T-cell (primary cell): ENCODE measurements around the gene TENT4B. TPM values are rescaled to one million over a fixed set of nuclear protein-coding genes. Genes with fewer than 3 reads are reported as not detected.

Source experiments
- ATAC-seq, 4 experiments: fragments of 200-7000 bp in 3 of 4; fragments of 150-1000 bp in 1 of 4; cut with Tn5 transposase; replicated peaks in 1 of 4; 1 replicate in 3 of 4; 2 replicates in 1 of 4; pipeline ENCODE4 v1.10.0; 2021; ENCODE audit warnings: moderate library complexity in 3 of 4, mild to moderate bottlenecking in 2 of 4, moderate number of reproducible peaks in 1 of 4
- CTCF ChIA-PET, 2 donors: fragments of 300-600 bp; sonication (Branson Sonifier 250); formaldehyde crosslinking; loops; one replicate each; lab custom pipeline; 2022; ENCODE audit warnings: antibody characterized with exemption in 2 of 2; lab: Charles Lee
- POLR2A ChIA-PET, 2 donors: fragments of 300-600 bp; sonication (Branson Sonifier 250); formaldehyde crosslinking; loops; one replicate each; lab custom pipeline; 2022; ENCODE audit warnings: antibody characterized with exemption in 2 of 2; lab: Charles Lee
- DNase-seq, 35 experiments: peaks; one replicate each; pipeline versions ENCODE4 v3.0.0 to v3.0.0-alpha.2; 2013 to 2023
- H3K27ac ChIP-seq: one replicate; pipeline ENCODE4 v1.5.1; 2013; ENCODE audit warnings: low read length
- H3K27me3 ChIP-seq, 2 experiments: replicated peaks in 1 of 2; 1 replicate in 1 of 2; 2 replicates in 1 of 2; pipeline versions ENCODE4 v1.6.1 to v1.7.0; 2013; ENCODE audit warnings: low read length in 1 of 2, mixed read lengths in 1 of 2; ENCODE audit not compliant: control insufficient read depth in 2 of 2, insufficient read depth in 2 of 2; ENCODE audit errors: extremely low read depth in 1 of 2
- H3K36me3 ChIP-seq, 2 donors: 1 replicate in 1 of 2; 2 replicates in 1 of 2; pipeline versions ENCODE4 v1.6.1 to v1.7.0; 2013; ENCODE audit warnings: low read length in 1 of 2; ENCODE audit not compliant: control insufficient read depth in 2 of 2, insufficient read depth in 1 of 2; ENCODE audit errors: extremely low read depth in 1 of 2
- H3K4me1 ChIP-seq, 2 experiments: 1 replicate in 1 of 2; 2 replicates in 1 of 2; pipeline versions ENCODE4 v1.6.1 to v1.7.0; 2013; ENCODE audit warnings: low read length in 2 of 2, mixed read lengths in 1 of 2; ENCODE audit not compliant: insufficient read depth in 2 of 2, control insufficient read depth in 1 of 2; ENCODE audit errors: extremely low read depth in 1 of 2
- H3K4me3 ChIP-seq, 2 donors: 1 replicate in 1 of 2; 2 replicates in 1 of 2; pipeline versions ENCODE4 v1.5.1 to v1.7.0; 2013; ENCODE audit warnings: mild to moderate bottlenecking in 2 of 2, low read length in 1 of 2, moderate library complexity in 1 of 2; ENCODE audit not compliant: control insufficient read depth in 1 of 2; ENCODE audit errors: extremely low read depth in 1 of 2
- H3K9me3 ChIP-seq: 2 replicates; pipeline ENCODE4 v1.7.0; 2013
- H3K27ac Mint-ChIP-seq, 2 donors: one replicate each; pipeline ENCODE4 v1.8.0; 2020 to 2021; ENCODE audit warnings: mild to moderate bottlenecking in 2 of 2, mixed read lengths in 2 of 2
- H3K27me3 Mint-ChIP-seq, 2 donors: one replicate each; pipeline ENCODE4 v1.8.0; 2021 to 2022; ENCODE audit warnings: mixed read lengths in 2 of 2
- H3K36me3 Mint-ChIP-seq: one replicate; pipeline ENCODE4 v1.8.0; 2021; ENCODE audit warnings: mixed read lengths
- H3K4me1 Mint-ChIP-seq, 3 donors: one replicate each; pipeline ENCODE4 v1.8.0; 2020 to 2022; ENCODE audit warnings: mixed read lengths in 3 of 3, mild to moderate bottlenecking in 1 of 3
- H3K4me3 Mint-ChIP-seq, 3 donors: one replicate each; pipeline ENCODE4 v1.8.0; 2020 to 2022; ENCODE audit warnings: mild to moderate bottlenecking in 3 of 3, mixed read lengths in 3 of 3, moderate library complexity in 3 of 3
- H3K9me3 Mint-ChIP-seq, 3 donors: one replicate each; pipeline ENCODE4 v1.8.0; 2020 to 2022; ENCODE audit warnings: mixed read lengths in 3 of 3
- WGBS: methylation state at CpG from one replicate; pipeline ENCODE4 v1.1.5; 2013; ENCODE audit warnings: missing lambda C conversion rate; ENCODE audit not compliant: insufficient coverage; 5-methylcytosine and 5-hydroxymethylcytosine counted together
- total RNA-seq, 35 experiments: library from RNA in 6 of 35; stranded (reverse) in 6 of 35; fragments of 120-200 nt in 1 of 35; gene quantifications; one replicate each; pipeline versions ENCODE4 v1.2.1 to v1.2.4 and lab custom pipeline; 2013 to 2026

The TENT4B gene
- total RNA-seq (10 to 100 TPM; 20.2 to 31.9 (median 20.9) TPM), total RNA-seq (lab: John Stamatoyannopoulos, UW) (36.3 to 118 (median 60.2) reads per million in 29 experiments)
- total RNA-seq (2013) = 17.4 TPM

DNA sequence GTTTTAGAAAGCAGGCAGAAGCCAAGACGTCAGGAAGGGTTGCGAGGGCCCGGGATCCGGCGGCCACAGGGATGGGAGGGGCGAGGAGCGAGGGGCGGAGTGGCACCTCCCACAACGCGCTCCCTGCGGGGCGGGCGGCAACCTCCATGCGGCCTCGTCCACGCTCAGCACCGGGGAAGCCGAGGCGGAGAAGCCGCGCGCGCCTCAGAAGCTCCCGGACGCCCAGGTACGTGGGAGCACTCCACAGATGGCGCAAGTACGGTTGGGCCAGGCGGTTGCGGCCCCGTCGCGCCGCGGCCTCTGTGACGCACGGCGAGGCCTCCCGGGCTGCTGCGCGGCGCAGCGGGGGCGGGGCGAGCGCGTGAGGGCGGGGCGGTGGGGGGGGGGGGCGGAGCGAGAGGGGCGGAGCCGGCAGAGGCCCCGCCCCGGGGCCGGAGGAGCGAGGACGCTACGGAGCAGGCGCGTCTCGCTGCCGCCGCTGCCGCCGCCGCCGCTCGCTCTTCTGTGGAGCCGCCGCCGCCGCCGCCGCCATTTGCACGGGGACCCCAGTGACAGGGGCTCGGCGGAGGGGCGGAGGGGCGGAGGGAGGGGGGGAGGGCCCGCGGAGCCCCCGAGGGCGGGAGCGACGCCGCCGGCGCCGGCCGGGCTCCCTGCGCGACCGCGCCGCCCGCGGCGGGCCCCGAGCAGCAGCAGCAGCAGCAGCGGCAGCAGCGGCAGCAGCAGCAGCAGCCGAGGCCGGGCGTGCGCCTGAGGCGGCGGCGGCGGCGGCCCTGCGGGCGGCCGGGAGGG, at the start of gene TENT4B:
TENT4B (plus strand) TSS at position 500 of the 789 bp plus-strand sequence. CDS start 316 bp downstream, outside the sequence.
- Mint-ChIP-seq H3K27ac (peak within 1 kb of the TSS; percentile 98 to 99), H3K9me3 (no peaks in the 10 kb centered on the region), H3K27me3 (no peaks in the 10 kb centered on the region), H3K4me3 (peak within 1 kb of the TSS; percentile 87 to 92 (median 90)), H3K4me1 (peaks cover 36 to 43% (median 39%) of the 10 kb centered on the region in 3 donors), H3K36me3 (peaks cover 3% of the 10 kb centered on the region)
- Histone ChIP-seq H3K9me3 (no peaks in the 10 kb centered on the region), H3K4me1 (peaks cover 21 to 36% of the 10 kb centered on the region in 2 experiments), H3K36me3 (no peaks in the 10 kb centered on the region), H3K27me3 (no peaks in the 10 kb centered on the region), H3K27ac (peak within 1 kb of the TSS; percentile 85), H3K4me3 (peak within 1 kb of the TSS; percentile 66 to 98)
- ChIA-PET CTCF (interaction anchor here (0.7 to 1.6 kb wide), 4 partner anchors 44 to 128 kb away, joined by 3 to 9 read pairs (median 4); partner anchors contain the start of genes CNEP1R1 (in 1 of the 2) and HEATR3 (in 1 of the 2)), POLR2A (interaction anchor here (0.6 to 1.0 kb wide), 2 partner anchors 81 to 593 kb away, joined by 3 to 4 read pairs; no protein-coding TSS in a partner anchor)
- WGBS = under 1% methylated on average over 58 of the region's 114 CpGs
- ATAC-seq (peak; percentile 80 to 84 (median 81)), DNase-seq (peak; percentile 79 to 95 (median 87))

DNA sequence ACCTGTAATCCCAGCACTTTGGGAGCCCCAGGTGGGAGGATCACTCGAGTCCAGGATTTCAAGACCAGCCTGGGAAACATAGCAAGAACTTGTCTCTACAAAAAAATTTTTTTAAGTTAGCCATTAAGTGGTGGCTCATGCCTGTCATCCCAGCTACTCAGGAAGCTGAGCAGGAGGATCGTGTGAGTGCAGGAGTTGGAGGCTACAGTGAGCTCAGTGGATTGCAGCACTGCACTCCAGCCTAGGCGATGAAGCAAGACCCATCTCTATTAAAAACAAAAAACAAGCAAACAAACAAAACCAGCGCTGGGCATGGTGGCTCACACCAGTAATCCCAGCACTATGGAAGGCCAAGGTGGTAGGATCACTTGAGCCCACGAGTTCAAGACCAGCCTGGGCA, 49.3 kb upstream of the TENT4B start:
- no peak for DNase-seq
- H3K27ac Mint-ChIP-seq = no peak overlapping the region
- H3K27me3 ChIP-seq = no peaks in the 10 kb centered on the region
- no peak for ATAC-seq
- peaks cover 5 to 56% of the 10 kb centered on the region in 2 donors for H3K36me3 ChIP-seq
- no peaks in the 10 kb centered on the region for H3K27me3 Mint-ChIP-seq
- H3K4me1 Mint-ChIP-seq = no peaks in the 10 kb centered on the region
- H3K4me3 Mint-ChIP-seq = no peak overlapping the region
- no peaks in the 10 kb centered on the region for H3K4me1 ChIP-seq
- no peak overlapping the region for H3K4me3 ChIP-seq
- H3K9me3 ChIP-seq = no peaks in the 10 kb centered on the region
- 100% methylated on average over 2 of the region's 5 CpGs for WGBS
- H3K27ac ChIP-seq = no peak overlapping the region
- ChIA-PET POLR2A (interaction anchor here in 1 of 2 donors (0.6 kb wide), 2 partner anchors 12 to 48 kb away, joined by 3 to 7 read pairs; no protein-coding TSS in a partner anchor), CTCF (no interaction called here)
- no peaks in the 10 kb centered on the region for H3K9me3 Mint-ChIP-seq
- H3K36me3 Mint-ChIP-seq = peaks cover 47% of the 10 kb centered on the region

DNA sequence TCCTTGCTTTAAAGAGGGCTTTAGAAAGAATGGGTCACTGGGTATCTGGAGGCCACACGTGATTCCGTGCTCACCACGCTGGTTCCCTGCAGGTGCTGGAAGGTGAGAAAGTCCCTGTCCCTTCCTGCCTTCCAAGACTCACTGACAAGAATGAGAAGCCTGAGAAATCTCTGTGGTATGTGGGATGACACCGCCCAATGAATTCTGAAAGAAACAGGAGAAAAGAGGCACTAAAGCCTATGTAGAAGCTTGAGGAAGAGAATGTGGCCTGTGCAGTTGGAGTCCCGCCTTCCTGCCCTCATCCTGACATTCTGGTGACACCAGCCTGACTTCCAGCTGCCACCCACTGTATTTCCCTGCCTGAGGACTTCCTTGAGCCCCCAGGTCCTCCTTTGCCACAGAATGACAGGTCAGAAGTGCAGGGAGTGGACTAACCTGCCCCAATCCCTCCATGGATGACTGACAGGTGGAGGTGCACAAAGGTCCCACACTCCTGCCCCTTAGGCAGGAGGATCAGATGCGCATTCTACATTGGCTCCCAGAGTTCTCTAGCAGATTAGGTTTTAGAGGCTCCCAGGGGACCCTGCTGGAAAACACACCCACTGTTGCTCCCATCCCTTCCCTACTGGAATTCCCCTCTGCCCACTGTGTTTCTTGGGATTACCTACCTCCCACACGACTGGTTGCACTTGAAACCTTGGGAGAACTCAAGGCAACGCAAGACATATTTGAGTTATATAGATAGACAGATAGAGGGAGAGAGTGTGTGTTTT, 38.6 kb upstream of the TENT4B start:
- ChIA-PET CTCF (no interaction called here), POLR2A (no interaction called here)
- Mint-ChIP-seq H3K27me3 (peaks cover 0 to 2% of the 10 kb centered on the region in 2 donors), H3K4me1 (peaks cover 0 to 9% (median 0%) of the 10 kb centered on the region in 3 donors), H3K36me3 (no peaks in the 10 kb centered on the region), H3K4me3 (no peak overlapping the region), H3K27ac (no peak overlapping the region), H3K9me3 (no peaks in the 10 kb centered on the region)
- no peaks in the 10 kb centered on the region for H3K9me3 ChIP-seq
- no peaks in the 10 kb centered on the region for H3K36me3 ChIP-seq
- ATAC-seq (no peak), DNase-seq (no peak)
- peaks cover 0 to 6% of the 10 kb centered on the region in 2 experiments for H3K27me3 ChIP-seq
- 90% methylated on average over 3 of the region's 8 CpGs for WGBS
- no peak overlapping the region for H3K27ac ChIP-seq
- H3K4me3 ChIP-seq = no peak overlapping the region
- no peaks in the 10 kb centered on the region for H3K4me1 ChIP-seq

DNA sequence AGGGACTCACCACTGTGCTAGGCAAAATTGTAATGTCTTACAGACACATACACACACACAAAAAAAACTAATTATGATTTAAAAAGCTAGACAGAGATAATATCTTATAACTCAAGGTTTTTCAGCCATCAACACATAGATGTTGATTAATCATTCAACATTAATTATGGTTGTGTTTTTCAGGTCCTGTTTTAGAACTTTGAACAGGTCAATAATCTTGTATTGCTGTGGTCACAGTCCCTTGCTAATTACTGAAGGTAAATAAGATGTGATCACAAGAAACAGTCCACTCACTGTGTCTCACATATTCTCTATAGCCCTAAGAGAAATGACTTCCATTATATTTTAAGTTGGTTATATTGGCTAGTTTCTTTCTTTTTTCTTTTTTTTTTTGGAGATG, 32.4 kb upstream of the TENT4B start:
- peak overlapping the region in 1 of 2 donors; percentile 71 for H3K27ac Mint-ChIP-seq
- no peak for DNase-seq
- no peak overlapping the region for H3K4me3 Mint-ChIP-seq
- H3K27me3 ChIP-seq = no peaks in the 10 kb centered on the region
- H3K27me3 Mint-ChIP-seq = peaks cover 0 to 2% of the 10 kb centered on the region in 2 donors
- no peaks in the 10 kb centered on the region for H3K36me3 Mint-ChIP-seq
- POLR2A ChIA-PET = interaction anchor here in 1 of 2 donors (0.5 to 1.0 kb wide), 2 partner anchors 12 to 46 kb away, joined by 4 to 7 read pairs; no protein-coding TSS in a partner anchor
- CTCF ChIA-PET = interaction anchor here (0.6 to 1.1 kb wide), 2 partner anchors 90 to 121 kb away, joined by 3 read pairs; no protein-coding TSS in a partner anchor
- H3K36me3 ChIP-seq = no peaks in the 10 kb centered on the region
- no peak for ATAC-seq
- H3K4me3 ChIP-seq = no peak overlapping the region
- H3K9me3 ChIP-seq = no peaks in the 10 kb centered on the region
- no peak overlapping the region for H3K27ac ChIP-seq
- H3K9me3 Mint-ChIP-seq = peaks cover 0 to 4% (median 0%) of the 10 kb centered on the region in 3 donors
- H3K4me1 ChIP-seq = peaks cover 8 to 11% of the 10 kb centered on the region in 2 experiments
- H3K4me1 Mint-ChIP-seq = peaks cover 13 to 22% (median 14%) of the 10 kb centered on the region in 3 donors

DNA sequence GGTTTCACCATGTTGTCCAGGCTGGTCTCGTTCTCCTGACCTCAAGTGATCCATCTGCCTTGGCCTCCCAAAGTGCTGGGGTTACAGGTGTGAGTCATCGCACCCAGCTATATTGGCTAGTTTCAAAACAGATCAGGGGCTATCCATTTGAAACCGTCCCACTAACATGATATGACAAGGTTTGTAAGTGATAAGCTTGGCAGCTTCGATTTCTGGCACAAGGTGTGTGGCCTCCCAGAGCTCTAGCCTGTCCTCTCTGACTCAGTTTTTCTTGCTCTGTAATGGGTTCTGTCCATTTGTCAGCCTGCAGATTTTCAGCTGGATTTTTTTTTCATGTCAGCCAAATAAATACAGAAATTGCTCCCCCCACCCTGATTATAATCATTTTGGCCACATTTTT, 31.8 kb upstream of the TENT4B start:
- H3K36me3 Mint-ChIP-seq = no peaks in the 10 kb centered on the region
- ChIA-PET POLR2A (interaction anchor here (0.5 to 1.0 kb wide), 3 partner anchors 13 to 45 kb away, joined by 4 to 7 read pairs (median 5); no protein-coding TSS in a partner anchor), CTCF (interaction anchor here (0.6 to 1.4 kb wide), 5 partner anchors 89 to 233 kb away, joined by 3 to 4 read pairs (median 3); no protein-coding TSS in a partner anchor)
- ATAC-seq (no peak), DNase-seq (no peak)
- Histone ChIP-seq H3K4me3 (no peak overlapping the region), H3K9me3 (no peaks in the 10 kb centered on the region), H3K27ac (no peak overlapping the region), H3K27me3 (no peaks in the 10 kb centered on the region), H3K36me3 (no peaks in the 10 kb centered on the region), H3K4me1 (peaks cover 8 to 11% of the 10 kb centered on the region in 2 experiments)
- H3K4me3 Mint-ChIP-seq = peak overlapping the region in 1 of 3 donors; percentile 12
- 41% methylated on average over 4 of the region's 4 CpGs for WGBS
- H3K4me1 Mint-ChIP-seq = peaks cover 13 to 22% (median 14%) of the 10 kb centered on the region in 3 donors
- H3K27ac Mint-ChIP-seq = peak overlapping the region; percentile 28 to 71
- peaks cover 0 to 2% of the 10 kb centered on the region in 2 donors for H3K27me3 Mint-ChIP-seq
- H3K9me3 Mint-ChIP-seq = peaks cover 0 to 4% (median 0%) of the 10 kb centered on the region in 3 donors
